ENCODE data around the gene DENND11.

DNA sequence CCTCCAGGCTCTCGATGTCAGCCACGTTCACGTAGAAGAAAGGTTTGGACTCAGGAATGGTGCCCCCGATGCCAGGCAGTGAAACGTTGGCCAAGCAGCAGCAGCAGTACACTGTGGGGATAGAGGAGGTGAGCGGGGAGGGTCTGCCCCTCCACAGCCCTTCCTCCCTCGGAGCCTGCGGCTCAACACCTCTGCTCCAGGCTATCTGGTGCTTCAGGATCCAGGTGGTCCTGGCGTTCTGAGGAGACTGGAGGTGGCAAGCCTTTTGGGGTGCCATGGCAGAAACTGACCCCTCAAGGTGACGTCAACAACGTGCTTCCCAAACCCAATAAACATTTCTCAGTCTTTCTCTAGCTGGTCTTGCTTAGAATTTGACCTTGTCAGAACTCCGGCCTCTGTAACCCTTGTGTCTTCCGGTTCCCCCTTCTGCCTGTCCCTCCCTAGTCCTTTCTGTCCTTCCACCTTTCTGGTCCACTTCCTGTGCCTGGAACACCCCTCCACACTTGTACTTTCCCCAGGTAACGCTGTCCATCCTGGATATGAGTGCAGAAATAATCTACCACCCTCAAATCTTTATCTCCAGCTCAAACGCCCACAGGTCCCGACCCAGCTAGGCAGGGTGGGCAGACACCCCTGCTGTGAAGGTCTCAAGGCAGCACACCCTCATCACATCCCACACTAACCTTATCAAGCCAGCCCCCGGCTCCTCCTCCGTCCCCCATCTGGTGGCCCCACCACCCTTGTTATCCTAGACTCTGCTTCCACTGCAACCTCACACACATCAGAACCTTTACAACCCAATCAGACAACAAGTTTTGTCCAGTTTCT lies 36.5 kb downstream of the DENND11 start:
- TF ChIP-seq EP300 (IDR thresholded peaks at IDR 0.05) (no peak), CTCF (IDR thresholded peaks at IDR 0.05) (no peak)
